HG02885 (cell line): ENCODE data around the gene VEPH1.

Source experiments
- ATAC-seq: cut with Tn5 transposase; IDR thresholded peaks from one replicate; pipeline ENCODE4 v1.9.1; 2021; ENCODE audit warnings: mild to moderate bottlenecking; ENCODE audit not compliant: unreplicated experiment, poor library complexity

The VEPH1 gene

DNA sequence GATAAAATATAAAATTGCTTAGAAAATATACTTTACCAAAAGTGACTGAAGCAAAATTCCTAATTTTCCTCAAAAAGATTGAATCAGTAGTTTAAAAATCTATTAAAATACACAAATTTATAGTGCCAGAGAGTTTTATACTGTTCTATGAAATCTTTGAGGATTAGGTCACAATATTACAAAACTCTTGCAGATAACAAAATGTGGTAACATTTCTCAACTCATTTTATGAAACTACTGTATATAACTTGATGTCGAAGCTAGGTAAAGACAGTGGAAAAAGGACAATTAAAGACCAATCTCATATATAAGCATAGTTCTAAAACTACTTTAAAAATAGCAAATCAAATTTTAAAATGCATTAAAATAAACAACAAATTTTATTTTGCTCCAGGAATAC, 15.9 kb downstream of the VEPH1 start:
- ATAC-seq, result no peak

GRCh38 chr3:157479464-157480243, 23.6 kb downstream of the VEPH1 start:
- ATAC-seq, result no peak

DNA sequence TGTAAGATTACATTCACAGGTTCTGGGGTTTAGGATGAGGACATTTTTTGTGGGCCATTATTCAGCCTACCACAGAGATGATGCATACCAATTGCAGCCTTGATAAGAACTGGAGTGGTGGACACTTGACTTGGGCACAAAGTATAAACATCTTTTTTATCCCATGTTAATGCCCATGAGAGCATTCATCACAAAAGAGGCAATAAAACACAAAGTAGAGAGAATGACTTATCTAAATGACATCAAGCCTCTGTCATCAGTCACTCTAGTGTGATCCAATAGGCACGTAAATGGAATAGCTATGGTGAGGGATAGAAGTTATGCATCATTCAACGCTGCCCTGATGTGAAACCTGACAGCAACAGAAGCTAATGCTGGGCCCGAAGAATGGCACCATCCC, 25.8 kb downstream of the VEPH1 start:
- no peak for ATAC-seq

GRCh38 chr3:157475921-157476414, 27.2 kb downstream of the VEPH1 start:
- ATAC-seq, result no peak

- ATAC-seq, result no peak
Observed at GRCh38 chr3:157472648-157473047, 30.6 kb downstream of the VEPH1 start.

- no peak for ATAC-seq
Observed at GRCh38 chr3:157471064-157471463, 32.2 kb downstream of the VEPH1 start.

- ATAC-seq, result no peak
Observed at GRCh38 chr3:157469561-157470294, 33.5 kb downstream of the VEPH1 start.

DNA sequence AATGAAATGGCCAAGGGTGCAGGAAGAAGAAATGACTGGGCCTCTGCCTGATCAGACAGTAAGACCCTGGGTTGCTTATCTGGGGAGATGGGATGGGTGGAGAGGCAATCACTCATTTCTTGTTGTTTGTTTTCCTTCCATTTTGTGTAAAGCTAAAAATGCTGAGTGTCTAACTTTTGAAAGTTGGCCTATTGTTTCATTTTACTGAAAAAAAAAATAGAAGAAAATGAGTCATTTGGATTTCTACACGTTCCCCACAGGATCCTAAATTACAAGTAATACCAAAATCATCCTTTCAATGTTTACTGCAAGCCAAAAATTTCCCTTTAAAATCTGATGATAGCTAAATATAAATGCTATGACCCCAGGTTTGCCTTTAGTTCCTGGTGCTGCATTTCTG, 36.0 kb downstream of the VEPH1 start:
- no peak for ATAC-seq

DNA sequence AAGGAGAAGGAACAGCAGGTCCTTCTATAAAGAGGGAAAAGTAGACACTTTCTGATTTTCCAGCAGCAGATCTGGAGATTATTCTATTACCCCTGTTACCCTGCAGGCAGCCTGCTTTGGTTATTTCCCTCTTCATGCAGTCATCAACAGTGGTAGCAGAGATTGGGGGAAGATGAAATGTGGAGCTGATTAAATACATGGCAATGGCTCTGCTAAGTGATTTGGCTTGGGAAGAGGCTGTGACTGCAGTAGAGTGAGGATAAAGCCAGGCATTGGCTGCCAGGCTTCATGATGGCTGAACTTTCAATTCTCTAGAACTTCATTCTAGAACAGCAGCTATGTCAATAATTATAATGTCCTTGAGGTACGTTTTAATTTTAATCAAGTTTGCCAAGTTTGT, 37.5 kb downstream of the VEPH1 start:
- ATAC-seq, result no peak

GRCh38 chr3:157464321-157464720, 38.9 kb downstream of the VEPH1 start:
- no peak for ATAC-seq

DNA sequence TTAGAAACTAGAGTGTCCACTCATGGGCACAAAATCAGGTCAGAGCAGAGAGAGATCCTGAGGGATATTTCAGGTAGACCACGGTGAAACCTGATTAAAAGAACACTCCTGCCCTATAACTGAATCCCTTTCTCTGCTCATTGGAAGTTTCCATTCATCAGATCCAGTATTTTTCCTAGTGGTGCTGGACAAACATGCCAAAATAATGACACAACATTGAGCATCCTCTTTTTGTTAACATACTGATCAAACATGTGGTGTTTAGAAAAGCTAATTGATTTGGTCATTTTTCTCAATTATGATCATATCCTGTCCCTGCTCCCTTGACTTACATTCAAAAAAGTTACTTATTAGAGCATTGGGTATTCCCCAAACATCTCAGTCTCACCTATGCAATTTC, 39.4 kb downstream of the VEPH1 start:
- no peak for ATAC-seq

DNA sequence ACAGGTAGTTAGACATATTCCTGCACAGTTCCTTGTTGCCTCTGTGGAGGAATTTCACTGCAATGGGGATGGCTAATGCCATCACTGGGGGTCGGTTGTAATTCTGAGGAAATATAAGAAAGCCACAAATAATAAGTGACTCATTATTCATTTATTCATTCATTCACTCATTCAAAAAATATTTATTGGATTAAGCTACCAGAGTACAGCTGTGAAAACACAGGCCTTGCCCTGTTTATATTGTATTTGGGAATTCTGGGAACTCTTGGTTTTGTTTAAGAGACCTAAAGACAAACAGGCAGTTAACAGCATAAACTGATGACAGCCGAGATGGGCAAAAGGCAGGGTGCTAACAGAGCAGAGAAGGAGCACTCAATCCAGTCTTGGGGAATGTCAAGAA, 43.0 kb downstream of the VEPH1 start:
- no peak for ATAC-seq

GRCh38 chr3:157459706-157460105, 43.5 kb downstream of the VEPH1 start:
- no peak for ATAC-seq

- no peak for ATAC-seq
Observed at GRCh38 chr3:157453824-157454223, 49.4 kb downstream of the VEPH1 start.

- ATAC-seq, result no peak
Observed at GRCh38 chr3:157452097-157452496, 51.1 kb downstream of the VEPH1 start.

- no peak for ATAC-seq
Observed at GRCh38 chr3:157447026-157447694, 56.1 kb downstream of the VEPH1 start.

DNA sequence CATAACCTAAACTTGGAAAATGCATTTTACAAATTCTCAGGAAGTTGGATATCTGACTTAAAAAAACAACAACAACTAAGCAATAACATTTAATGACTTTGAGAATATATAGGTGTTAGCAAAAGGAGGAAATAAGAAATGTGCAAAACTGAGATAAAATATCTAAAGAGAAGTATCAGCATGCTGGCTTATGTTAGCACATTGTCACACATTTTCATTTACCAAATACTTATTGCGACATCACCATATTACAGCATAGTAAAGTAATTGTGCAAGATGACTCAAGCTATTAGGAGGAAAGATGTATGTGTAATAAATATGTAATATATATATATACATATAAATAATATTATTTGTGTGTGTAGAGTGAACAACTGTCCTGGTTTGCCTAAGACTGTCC, 57.4 kb downstream of the VEPH1 start:
- ATAC-seq, result no peak

GRCh38 chr3:157444797-157445184, 58.4 kb downstream of the VEPH1 start:
- no peak for ATAC-seq

GRCh38 chr3:157443905-157444796, 59.1 kb downstream of the VEPH1 start:
- no peak for ATAC-seq

- ATAC-seq, result no peak
Observed at GRCh38 chr3:157442729-157443128, 60.5 kb downstream of the VEPH1 start.
